A673 (cell line): ENCODE measurements around the gene U2SURP. TPM values are rescaled to one million over a fixed set of nuclear protein-coding genes. Genes with fewer than 3 reads are reported as not detected.

ENCODE experiments used
- BruUV-seq: library from RNA; stranded (reverse); fragments of 400-500 nt; replicated peaks from 2 replicates; lab custom pipeline; 2021; lab: Mats Ljungman, UMichigan
- CTCF ChIA-PET: fragments of 300-600 bp; sonication (Branson Sonifier 250); formaldehyde crosslinking; loops from one replicate; lab custom pipeline; 2022; ENCODE audit warnings: antibody characterized with exemption; lab: Charles Lee
- POLR2A ChIA-PET: fragments of 300-600 bp; sonication (Branson Sonifier 250); formaldehyde crosslinking; loops from one replicate; lab custom pipeline; 2022; ENCODE audit warnings: antibody characterized with exemption; ENCODE audit not compliant: low non-redundant PET; lab: Charles Lee
- DNase-seq: peaks from one replicate; pipeline ENCODE4 v3.0.0-alpha.2; 2015; ENCODE audit warnings: low spot score
- H3K27ac ChIP-seq: fragments of 200-600 bp; sonication (generic); 2 replicates; pipeline ENCODE4 v1.5.1; 2016; ENCODE audit warnings: mixed run types, low read depth, mild to moderate bottlenecking, mixed read lengths, antibody characterized with exemption, low read length; ENCODE audit not compliant: poor library complexity, severe bottlenecking
- H3K27me3 ChIP-seq: fragments of 200-600 bp; sonication (generic); replicated peaks from 2 replicates; pipeline ENCODE4 v1.6.1; 2017; ENCODE audit warnings: mixed run types, low read depth, mild to moderate bottlenecking, mixed read lengths, antibody characterized with exemption, low read length; ENCODE audit not compliant: insufficient read depth, poor library complexity
- H3K36me3 ChIP-seq: fragments of 200-600 bp; sonication (generic); 2 replicates; pipeline ENCODE4 v1.6.1; 2016; ENCODE audit warnings: mixed run types, mild to moderate bottlenecking, mixed read lengths, antibody characterized with exemption, low read length; ENCODE audit not compliant: insufficient read depth, poor library complexity, severe bottlenecking
- H3K4me1 ChIP-seq: fragments of 200-600 bp; sonication (generic); 2 replicates; pipeline ENCODE4 v1.6.1; 2017; ENCODE audit warnings: mixed run types, mild to moderate bottlenecking, mixed read lengths, antibody characterized with exemption, low read length; ENCODE audit not compliant: insufficient read depth, poor library complexity, severe bottlenecking
- H3K4me3 ChIP-seq: fragments of 200-600 bp; sonication (generic); 2 replicates; pipeline ENCODE4 v1.5.1; 2016; ENCODE audit warnings: low read depth, mixed run types, mild to moderate bottlenecking, mixed read lengths, low read length; ENCODE audit not compliant: poor library complexity, severe bottlenecking
- H3K9me3 ChIP-seq: fragments of 200-600 bp; sonication (generic); 2 replicates; pipeline ENCODE4 v1.6.1; 2016; ENCODE audit warnings: mixed run types, low read depth, mild to moderate bottlenecking, mixed read lengths, antibody characterized with exemption, low read length; ENCODE audit not compliant: poor library complexity, severe bottlenecking
- EZH2 ChIP-seq: fragments of 200-600 bp; sonication (generic); IDR thresholded peaks from 2 replicates; pipeline ENCODE4 v1.6.1; 2017; ENCODE audit warnings: borderline replicate concordance, low read depth, mild to moderate bottlenecking, mixed read lengths, antibody characterized with exemption, low read length; ENCODE audit not compliant: poor library complexity, severe bottlenecking
- intact Hi-C: fragments of 100-400 bp; cut with micrococcal nuclease; formaldehyde crosslinking; loops from one replicate; pipeline ENCODE4 v1.10.0; 2022; ENCODE audit not compliant: unreplicated experiment
- total RNA-seq: library from RNA; stranded (reverse); gene quantifications from 2 replicates; pipeline ENCODE4 v1.2.3, GENCODE V29; 2021
- TF ChIP-seq, protein P1 (sequence below): fragments of 300-800, 200-600 bp; sonication (generic); conservative IDR thresholded peaks from 2 replicates; pipeline ENCODE4 v1.5.1; 2017; ENCODE audit warnings: low read depth, mild to moderate bottlenecking, antibody characterized with exemption, low read length, moderate library complexity, mixed read lengths

Gene U2SURP
- total RNA-seq, 1 experiment from 2014 or later, result 165 TPM

DNA sequence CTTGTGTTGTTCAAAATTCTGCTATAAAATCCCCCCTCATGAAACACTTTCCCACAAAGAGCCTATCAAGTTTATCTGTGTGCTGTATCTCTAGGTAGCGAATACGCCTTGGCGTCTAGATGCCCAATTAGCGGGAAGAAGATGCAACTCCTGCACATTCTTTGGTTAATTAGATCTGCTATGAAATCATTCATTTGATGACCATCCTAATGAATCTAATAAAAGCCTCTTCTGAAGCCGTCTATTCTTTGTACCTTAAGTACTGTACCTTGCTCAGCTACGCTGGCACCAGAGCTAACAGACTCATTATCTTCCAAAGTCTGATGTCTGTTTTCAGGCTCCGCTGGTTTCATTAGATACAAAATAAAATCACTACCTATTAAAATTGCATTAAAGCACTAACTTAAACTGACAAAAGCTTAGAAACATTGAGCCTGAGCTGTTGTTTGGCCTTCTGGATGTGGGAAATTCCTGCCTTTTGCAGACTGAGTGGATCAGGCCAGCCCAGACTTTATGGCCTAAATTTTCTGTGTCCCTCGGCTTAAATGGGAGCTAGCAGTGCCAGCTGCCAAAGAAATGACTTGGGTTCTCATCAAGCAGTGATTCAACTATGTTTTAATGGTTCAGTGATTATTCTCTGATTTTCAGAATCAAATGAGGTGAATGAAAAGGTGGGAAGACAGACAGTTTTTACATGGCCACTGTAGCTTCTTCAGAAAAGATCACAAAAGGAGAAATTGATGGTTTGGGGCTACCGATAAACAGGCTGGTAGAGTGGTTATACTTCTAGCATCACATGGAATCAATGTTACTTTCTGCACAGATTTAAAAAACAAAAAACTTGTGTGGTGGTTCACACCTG, 89.8 kb downstream of the U2SURP start:
- CTCF ChIA-PET, result no interaction called here
- Histone ChIP-seq H3K9me3 (no peaks in the 10 kb centered on the region), H3K27me3 (no peaks in the 10 kb centered on the region), H3K4me1 (no peaks in the 10 kb centered on the region), H3K4me3 (no peak overlapping the region), H3K27ac (no peak overlapping the region), H3K36me3 (no peaks in the 10 kb centered on the region)
- DNase-seq, result no peak
- TF ChIP-seq, protein P1, sequence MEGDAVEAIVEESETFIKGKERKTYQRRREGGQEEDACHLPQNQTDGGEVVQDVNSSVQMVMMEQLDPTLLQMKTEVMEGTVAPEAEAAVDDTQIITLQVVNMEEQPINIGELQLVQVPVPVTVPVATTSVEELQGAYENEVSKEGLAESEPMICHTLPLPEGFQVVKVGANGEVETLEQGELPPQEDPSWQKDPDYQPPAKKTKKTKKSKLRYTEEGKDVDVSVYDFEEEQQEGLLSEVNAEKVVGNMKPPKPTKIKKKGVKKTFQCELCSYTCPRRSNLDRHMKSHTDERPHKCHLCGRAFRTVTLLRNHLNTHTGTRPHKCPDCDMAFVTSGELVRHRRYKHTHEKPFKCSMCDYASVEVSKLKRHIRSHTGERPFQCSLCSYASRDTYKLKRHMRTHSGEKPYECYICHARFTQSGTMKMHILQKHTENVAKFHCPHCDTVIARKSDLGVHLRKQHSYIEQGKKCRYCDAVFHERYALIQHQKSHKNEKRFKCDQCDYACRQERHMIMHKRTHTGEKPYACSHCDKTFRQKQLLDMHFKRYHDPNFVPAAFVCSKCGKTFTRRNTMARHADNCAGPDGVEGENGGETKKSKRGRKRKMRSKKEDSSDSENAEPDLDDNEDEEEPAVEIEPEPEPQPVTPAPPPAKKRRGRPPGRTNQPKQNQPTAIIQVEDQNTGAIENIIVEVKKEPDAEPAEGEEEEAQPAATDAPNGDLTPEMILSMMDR, result no peak
- TF ChIP-seq EZH2, result no peak
- POLR2A ChIA-PET, result no interaction called here
- intact Hi-C loops, result no loop called here
- no TSS peak for BruUV-seq

DNA sequence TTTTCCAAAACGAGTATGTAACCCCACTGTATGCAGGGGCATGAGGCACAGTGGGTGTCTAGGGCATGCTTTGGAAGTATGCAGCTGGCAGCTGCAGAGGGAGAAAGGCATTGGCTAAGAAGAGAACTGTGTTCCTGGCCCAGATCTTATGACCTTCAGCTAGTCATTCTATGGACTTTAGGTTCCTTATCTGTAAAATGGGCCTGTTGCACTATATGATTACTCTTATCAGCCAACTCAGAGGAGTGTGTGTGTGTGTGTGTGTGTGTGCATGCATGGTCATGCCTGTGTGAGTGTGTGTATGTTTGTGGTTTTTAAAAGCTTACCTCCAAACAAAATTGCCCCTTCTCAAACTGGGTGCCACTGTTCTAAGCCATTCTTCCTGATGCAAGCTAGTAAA, 90.8 kb downstream of the U2SURP start:
- BruUV-seq, result no TSS peak
- Histone ChIP-seq H3K27ac (no peak overlapping the region), H3K27me3 (no peaks in the 10 kb centered on the region), H3K36me3 (no peaks in the 10 kb centered on the region), H3K4me1 (no peaks in the 10 kb centered on the region), H3K9me3 (no peaks in the 10 kb centered on the region), H3K4me3 (no peak overlapping the region)
- CTCF ChIA-PET, result no interaction called here
- no peak for DNase-seq
- TF ChIP-seq EZH2, result no peak
- TF ChIP-seq, protein P1, result no peak
- intact Hi-C loops, result no loop called here
- POLR2A ChIA-PET, result interaction anchor here (0.7 kb wide), 1 partner anchor 152 kb away, joined by 5 read pairs; no protein-coding TSS in a partner anchor

DNA sequence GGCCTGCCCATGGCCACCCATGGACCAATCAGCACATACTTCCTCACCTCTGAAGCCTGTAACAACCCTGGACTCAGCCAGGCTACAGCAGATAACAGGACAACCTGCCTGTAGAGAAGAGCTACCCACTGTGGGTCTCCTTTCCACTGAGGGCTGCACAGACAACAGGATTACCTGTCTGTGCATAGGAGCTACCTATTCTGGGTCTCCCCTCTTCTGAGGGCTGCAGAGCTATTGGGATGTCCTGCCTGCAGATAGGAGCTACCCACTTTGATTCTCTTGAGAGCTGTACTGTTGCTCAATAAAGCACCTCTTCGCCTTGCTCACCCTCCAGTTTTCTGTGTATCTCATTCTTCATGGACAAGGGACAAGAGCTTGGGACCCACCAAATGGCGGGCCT, 94.4 kb downstream of the U2SURP start:
- H3K9me3 ChIP-seq, result no peaks in the 10 kb centered on the region
- H3K27ac ChIP-seq, result no peak overlapping the region
- no peak for DNase-seq
- peaks cover 4% of the 10 kb centered on the region for H3K27me3 ChIP-seq
- no peak overlapping the region for H3K4me3 ChIP-seq
- TF ChIP-seq, protein P1, result no peak
- no peak for TF ChIP-seq EZH2
- no peaks in the 10 kb centered on the region for H3K4me1 ChIP-seq
- POLR2A ChIA-PET, result no interaction called here
- intact Hi-C loops, result no loop called here
- no TSS peak for BruUV-seq
- H3K36me3 ChIP-seq, result no peaks in the 10 kb centered on the region
- CTCF ChIA-PET, result no interaction called here
